Omental fat pad (tissue), 4 donors: Measurements from ENCODE around the gene RAPGEF4. TPM values are rescaled to one million over a fixed set of nuclear protein-coding genes. Genes with fewer than 3 reads are reported as not detected.

ENCODE experiments used
- ATAC-seq: fragments of 150-250 bp; one replicate; pipeline ENCODE4 v1.9.1; 2016; ENCODE audit warnings: mild to moderate bottlenecking, moderate library complexity; ENCODE audit not compliant: low FRiP score
- DNase-seq: peaks from one replicate; pipeline ENCODE4 v3.0.0-alpha.2; 2019; ENCODE audit warnings: low spot score
- total RNA-seq, 4 donors: library from RNA; depleted of rRNA; stranded (reverse); fragments of >200 nt; gene quantifications; one replicate each; pipeline ENCODE4 v1.1.0, GENCODE V29; 2016
- TF ChIP-seq, protein P1 (sequence below), 3 donors: fragments of 450-650 bp; IDR thresholded peaks; one replicate each; pipeline ENCODE4 v1.5.1; 2016 to 2017; ENCODE audit warnings: antibody characterized with exemption in 3 of 3, mild to moderate bottlenecking in 3 of 3, moderate library complexity in 2 of 3

The RAPGEF4 gene
- total RNA-seq, result 10 to 100 TPM; 11.7 to 25.6 (median 20.0) TPM

DNA sequence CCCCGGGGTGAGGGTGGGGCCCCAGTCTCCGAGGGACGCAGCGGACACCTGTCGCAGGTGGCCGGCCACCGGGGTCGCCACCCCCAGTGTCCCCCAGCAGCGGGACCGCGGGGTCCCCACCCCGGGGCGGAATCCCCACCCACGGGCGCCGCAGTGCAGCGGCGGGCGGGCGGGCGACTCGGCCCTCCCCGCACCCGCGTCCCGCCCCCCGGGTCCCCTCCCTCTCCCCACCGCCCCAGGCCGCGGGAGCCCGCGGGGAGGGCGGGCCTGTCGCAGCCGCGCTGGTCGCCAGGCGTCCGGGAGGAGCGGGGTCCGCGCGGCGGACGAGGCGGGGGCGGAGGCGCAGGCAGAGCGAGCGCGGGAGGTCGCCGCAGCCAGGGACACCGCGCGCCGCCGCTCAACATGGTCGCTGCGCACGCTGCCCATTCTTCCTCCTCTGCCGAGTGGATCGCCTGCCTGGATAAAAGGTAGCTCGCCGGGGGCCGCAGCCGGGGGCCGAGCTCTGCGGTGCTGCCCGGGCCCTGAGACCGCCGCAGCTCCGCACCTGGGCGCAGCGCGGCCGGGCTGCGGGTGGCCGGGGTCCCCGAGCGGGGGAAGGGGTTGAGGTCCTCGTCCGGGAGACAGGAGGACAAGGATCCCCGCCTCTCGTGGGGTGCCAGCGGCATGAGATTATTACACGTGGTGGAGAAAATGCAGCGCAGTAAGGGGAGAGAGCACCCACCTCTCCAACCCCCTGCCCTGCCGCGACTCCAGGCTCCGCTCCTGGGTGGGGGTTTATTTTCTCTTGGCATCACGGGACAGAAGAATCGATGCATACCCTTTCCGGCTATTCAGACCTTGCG lies at the start of gene RAPGEF4:
TSS of gene RAPGEF4 (plus strand) at position 264 of the 842 bp plus-strand sequence. CDS start at position 403, 139 bp downstream.
- ATAC-seq, result peak; percentile 10
- no peak for DNase-seq
- TF ChIP-seq, protein P1, sequence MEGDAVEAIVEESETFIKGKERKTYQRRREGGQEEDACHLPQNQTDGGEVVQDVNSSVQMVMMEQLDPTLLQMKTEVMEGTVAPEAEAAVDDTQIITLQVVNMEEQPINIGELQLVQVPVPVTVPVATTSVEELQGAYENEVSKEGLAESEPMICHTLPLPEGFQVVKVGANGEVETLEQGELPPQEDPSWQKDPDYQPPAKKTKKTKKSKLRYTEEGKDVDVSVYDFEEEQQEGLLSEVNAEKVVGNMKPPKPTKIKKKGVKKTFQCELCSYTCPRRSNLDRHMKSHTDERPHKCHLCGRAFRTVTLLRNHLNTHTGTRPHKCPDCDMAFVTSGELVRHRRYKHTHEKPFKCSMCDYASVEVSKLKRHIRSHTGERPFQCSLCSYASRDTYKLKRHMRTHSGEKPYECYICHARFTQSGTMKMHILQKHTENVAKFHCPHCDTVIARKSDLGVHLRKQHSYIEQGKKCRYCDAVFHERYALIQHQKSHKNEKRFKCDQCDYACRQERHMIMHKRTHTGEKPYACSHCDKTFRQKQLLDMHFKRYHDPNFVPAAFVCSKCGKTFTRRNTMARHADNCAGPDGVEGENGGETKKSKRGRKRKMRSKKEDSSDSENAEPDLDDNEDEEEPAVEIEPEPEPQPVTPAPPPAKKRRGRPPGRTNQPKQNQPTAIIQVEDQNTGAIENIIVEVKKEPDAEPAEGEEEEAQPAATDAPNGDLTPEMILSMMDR (IDR thresholded peaks at IDR 0.05), result no peak

DNA sequence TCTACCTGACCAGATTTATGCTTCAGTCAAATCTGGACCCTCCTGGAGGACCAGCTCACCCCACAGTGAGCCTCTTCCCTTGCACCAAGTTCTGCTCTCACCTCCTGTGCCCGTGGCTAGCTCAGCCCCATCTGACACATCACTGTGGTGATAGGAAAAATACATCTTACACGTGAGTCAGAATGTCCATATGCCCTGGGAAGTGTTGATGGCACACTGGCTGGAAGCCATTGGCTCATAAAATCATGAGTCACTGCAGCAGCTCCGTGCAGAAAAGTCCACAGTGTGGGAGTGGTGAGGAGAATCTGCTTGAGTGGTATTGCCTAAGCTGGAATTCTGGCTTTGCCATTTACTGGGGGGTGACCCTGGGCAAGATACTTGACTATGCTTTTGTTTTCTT lies 42.6 kb upstream of the RAPGEF4 start:
- no peak for DNase-seq
- TF ChIP-seq, protein P1 (IDR thresholded peaks at IDR 0.05), result no peak
- peak; percentile 99 for ATAC-seq

DNA sequence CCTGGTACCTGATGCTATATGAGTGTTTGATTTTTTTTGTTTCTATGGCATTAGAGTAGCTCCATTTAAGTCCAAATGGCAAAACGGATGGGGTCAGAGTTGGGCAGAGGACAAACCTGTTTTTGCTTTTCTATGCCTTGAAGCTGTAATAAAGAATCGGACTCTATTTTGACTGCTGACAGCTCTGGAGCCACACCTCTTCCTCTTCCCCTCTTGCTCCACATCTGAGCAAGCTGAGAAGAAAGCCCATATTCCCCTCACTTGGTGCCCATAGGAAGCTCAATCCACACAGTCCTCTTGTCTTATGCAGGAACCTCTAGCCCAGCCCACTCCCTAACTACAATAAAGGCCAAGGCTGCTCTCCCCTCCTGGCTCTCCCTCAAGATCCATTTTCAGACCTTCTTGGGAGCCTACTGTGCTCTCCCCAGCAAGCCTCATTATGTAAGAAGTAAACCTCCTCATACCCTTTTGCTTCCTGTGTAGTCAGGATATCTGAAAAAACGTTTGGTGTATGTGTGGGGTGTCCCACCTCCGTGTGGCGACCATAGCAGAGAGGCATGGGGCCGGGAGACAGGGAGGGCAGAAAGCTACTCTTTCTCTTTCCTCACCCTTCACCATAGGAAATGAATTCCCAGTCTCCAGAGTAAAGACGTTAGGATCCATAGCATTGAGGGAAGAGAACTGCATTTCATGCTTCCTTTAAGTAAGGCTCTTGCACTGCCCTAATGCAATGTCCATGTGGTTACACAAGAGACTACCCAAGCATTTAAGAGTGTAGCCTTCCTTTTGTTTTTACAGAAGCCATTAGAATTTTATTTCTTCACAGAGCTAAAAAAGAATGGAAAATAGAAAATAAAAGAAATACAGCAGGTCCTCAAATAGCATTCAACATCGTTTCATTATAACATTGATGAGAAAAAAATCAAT lies 41.9 kb upstream of the RAPGEF4 start:
- ATAC-seq, result no peak
- DNase-seq, result no peak
- TF ChIP-seq, protein P1 (IDR thresholded peaks at IDR 0.05), result no peak

DNA sequence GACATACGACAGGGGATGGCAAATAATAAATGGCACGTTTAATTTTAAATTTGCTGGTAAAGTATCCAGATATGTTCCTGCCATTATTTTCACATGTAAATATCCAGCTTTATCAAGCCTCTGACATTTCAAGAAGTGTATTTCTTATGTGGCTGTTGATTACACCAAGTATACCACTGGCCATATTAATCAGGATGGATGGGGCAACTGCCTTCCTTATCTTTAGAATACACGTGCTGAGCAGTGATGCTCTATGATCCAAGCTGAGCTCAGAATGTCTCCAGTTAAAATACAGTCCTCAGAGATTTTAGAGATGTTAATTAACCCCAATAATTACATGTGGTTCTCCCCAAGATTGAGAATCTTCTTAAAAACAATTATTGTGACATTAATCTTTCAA lies 38.3 kb upstream of the RAPGEF4 start:
- ATAC-seq (no peak), DNase-seq (no peak)
- TF ChIP-seq, protein P1 (IDR thresholded peaks at IDR 0.05), result no peak

DNA sequence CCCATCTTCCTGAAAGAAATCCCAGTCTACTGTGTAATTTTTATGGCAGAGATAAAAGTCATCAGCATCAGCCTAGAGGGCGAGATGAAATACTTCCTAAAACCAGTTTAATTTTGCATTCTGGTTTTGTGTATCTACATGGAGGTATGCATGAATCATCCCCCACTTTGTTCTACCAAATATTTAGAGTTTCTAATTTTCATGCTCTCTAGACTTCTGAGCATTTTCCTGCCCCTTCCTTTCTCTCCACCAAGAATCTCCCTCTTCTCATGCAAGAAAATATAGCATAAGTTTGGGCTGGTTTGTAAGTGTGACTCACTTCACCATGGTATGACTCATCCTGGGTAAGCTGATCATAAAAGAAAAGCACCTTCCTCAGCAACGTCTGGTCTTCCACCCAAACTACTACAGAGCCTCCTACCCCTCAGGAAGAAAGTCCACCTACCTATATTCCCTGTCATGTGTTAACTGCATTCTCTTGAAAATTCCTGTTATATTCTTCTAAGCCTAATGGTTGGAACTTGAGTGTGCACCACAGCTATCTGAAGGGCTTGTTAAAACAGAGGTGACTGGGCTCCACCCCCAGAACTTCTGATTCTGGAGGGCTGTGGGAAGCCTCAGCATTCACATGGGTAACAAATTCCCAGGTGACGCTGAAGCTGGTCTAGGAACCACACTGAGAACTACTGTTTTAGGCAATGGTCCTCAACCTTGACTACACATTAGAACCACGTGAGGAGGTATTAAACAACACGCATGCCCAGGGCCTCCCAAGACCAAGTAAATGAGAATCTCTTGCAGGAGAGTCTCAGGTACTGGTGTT lies 37.4 kb upstream of the RAPGEF4 start:
- ATAC-seq, result peak; percentile 59

DNA sequence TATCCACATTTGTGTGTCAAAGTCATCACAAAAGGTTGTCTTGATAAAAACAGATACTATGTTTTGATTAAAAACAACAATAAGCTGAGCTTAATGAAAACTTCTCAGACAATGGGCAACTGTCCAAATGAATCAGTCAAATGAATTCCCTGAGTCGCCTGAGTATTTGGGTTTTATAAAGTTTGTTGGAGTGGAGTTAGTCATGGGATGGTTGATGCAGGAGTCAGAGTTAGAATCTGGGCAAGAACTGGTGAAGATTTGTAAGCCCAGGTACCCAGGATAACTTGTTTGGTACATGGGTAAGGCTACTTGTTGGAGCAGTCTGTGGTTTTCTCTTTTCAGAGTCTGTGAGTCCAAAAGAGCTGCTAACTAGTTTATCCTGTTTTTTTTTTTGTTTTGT lies 34.4 kb upstream of the RAPGEF4 start:
- TF ChIP-seq, protein P1 (IDR thresholded peaks at IDR 0.05), result no peak
- no peak for DNase-seq
- ATAC-seq, result no peak

More for the DNA sequence above, 37.4 kb upstream of the RAPGEF4 start:
- TF ChIP-seq, protein P1 (IDR thresholded peaks at IDR 0.05), result no peak
- no peak for DNase-seq
